Fibroblast of villous mesenchyme (primary cell): ENCODE measurements around the gene YKT6. TPM values are rescaled to one million over a fixed set of nuclear protein-coding genes. Genes with fewer than 3 reads are reported as not detected.

Experiments used
- DNase-seq: peaks from one replicate; pipeline ENCODE4 v3.0.0-alpha.2; 2010; ENCODE audit warnings: low read depth
- H3K4me3 ChIP-seq: 2 replicates; pipeline ENCODE4 v1.5.1; 2011; ENCODE audit warnings: low read depth, mild to moderate bottlenecking, low read length
- CTCF ChIP-seq: IDR thresholded peaks from 2 replicates; pipeline ENCODE4 v1.5.1; 2012; ENCODE audit warnings: low read depth, mild to moderate bottlenecking, low read length; ENCODE audit not compliant: insufficient read depth
- total RNA-seq: library from RNA; depleted of rRNA; stranded (reverse); fragments of >200 nt; gene quantifications from 2 replicates; pipeline ENCODE4 v1.2.3, GENCODE V29; 2012

YKT6 gene
- total RNA-seq, 1 donor: 108 TPM

- DNase-seq: no peak
- no peak for TF ChIP-seq CTCF
- H3K4me3 ChIP-seq: no peak overlapping the region
Measured at GRCh38 chr7:44217852-44218402, 17.1 kb downstream of the YKT6 start.

DNA sequence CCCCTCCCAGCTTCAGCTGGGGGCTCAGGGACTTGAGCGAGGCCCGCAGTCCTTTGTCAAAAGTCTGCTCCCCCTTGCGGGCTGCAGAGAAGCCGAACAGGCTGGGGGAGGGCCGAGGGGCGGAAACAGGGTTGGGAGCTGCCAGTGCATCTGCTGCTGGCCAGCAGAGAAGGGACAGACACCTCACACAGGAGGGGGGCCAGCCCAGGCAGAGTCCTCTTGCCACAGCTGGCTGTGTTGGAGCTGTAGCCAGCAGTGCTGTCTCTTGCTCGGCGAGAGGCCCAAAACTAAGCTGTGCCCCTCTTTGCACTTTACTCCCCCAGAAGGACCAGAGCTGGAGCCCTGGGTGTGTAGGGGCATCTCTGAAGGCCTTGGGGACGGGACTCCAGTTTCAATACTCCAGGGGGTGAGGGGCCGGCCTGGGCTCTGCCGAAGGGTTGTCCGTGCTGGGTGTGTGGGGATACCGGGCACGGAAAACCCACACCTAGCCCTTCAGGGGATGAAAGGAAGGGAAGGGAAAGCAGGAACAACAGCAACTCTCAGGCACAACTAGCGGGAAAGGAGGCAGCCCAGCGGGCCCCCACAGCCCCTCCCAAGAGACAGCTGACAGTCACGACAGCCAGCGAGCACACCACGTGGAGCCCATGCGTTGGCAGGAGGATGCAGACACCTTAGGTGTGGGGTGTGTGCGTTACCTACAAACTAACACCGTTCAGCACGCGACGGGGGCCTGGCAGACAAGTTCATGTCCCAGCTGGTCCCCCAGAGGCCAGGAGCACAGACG is 17.8 kb downstream of the YKT6 start:
- peak; percentile 3 for DNase-seq
- TF ChIP-seq CTCF: peak; percentile 18
- no peak overlapping the region for H3K4me3 ChIP-seq

DNA sequence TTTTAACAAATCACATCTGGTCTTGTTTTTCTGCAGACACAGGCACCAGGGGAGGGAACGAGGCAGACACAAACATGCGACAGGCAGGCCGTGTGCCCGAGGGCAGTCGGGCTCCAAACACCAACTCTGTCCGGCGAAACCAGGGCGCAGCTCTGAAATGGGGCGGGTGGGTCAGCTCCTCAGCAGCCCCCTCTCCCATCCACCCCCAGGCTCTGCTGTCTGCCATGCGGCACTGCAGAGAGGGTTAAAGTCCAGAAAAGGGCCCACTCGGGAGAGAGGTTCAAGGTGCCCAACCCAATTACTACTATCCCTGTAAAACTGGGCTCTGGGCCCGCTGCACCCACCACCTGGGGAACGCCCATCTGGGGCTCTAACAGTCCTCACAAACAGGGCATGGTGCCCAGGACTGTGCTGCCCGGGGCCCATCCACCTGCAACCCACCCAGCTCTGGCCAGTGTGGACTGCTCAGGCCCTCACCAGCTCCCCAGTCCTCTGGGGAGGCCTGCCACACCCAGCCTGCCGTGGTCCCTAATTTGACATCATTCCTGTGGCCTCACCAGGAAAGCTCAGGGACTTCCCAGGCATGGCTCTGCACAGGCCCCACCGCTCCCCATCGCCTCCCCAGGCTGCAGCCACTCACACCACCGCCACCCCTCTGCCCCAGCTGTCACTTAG is 18.7 kb downstream of the YKT6 start:
- no peak overlapping the region for H3K4me3 ChIP-seq
- no peak for DNase-seq
- no peak for TF ChIP-seq CTCF

GRCh38 chr7:44220046-44220357 is 19.2 kb downstream of the YKT6 start:
- no peak overlapping the region for H3K4me3 ChIP-seq
- no peak for TF ChIP-seq CTCF
- no peak for DNase-seq

GRCh38 chr7:44220358-44221112 is 19.8 kb downstream of the YKT6 start:
- DNase-seq: no peak
- TF ChIP-seq CTCF: no peak
- no peak overlapping the region for H3K4me3 ChIP-seq

GRCh38 chr7:44221231-44221791 is 20.5 kb downstream of the YKT6 start:
- TF ChIP-seq CTCF: no peak
- no peak overlapping the region for H3K4me3 ChIP-seq
- no peak for DNase-seq
